Esophagus muscularis mucosa (tissue), 4 donors: ENCODE results near the gene FAM209A. TPM values are rescaled to one million over a fixed set of nuclear protein-coding genes. Genes with fewer than 3 reads are reported as not detected.
"Not testable (repeated sequence)": the region's sequence is repeated elsewhere in the genome, so short reads cannot be mapped to it uniquely, and the experiment has no call there.

Source experiments
- DNase-seq: peaks from one replicate; pipeline ENCODE4 v3.0.0-alpha.2; 2017; ENCODE audit errors: extremely low spot score
- H3K27ac ChIP-seq, 4 donors: fragments of 200-600 bp; sonication (generic); replicated peaks in 1 of 4; 1 replicate in 3 of 4; 2 replicates in 1 of 4; pipeline ENCODE4 v1.5.1; 2016 to 2019; ENCODE audit warnings: mild to moderate bottlenecking in 1 of 4
- H3K27me3 ChIP-seq, 4 donors: fragments of 200-600 bp; sonication (generic); one replicate each; pipeline versions ENCODE4 v1.5.1 to v1.6.0; 2016 to 2019
- H3K36me3 ChIP-seq, 4 donors: fragments of 200-600 bp; sonication (generic); one replicate each; pipeline ENCODE4 v1.5.1; 2016 to 2019
- H3K4me1 ChIP-seq, 4 donors: fragments of 200-600 bp; sonication (generic); one replicate each; pipeline ENCODE4 v1.5.1; 2016 to 2019
- H3K4me3 ChIP-seq, 4 donors: fragments of 200-600 bp; sonication (generic); 1 replicate in 2 of 4; 2 replicates in 2 of 4; pipeline ENCODE4 v1.5.1; 2016 to 2019; ENCODE audit warnings: mild to moderate bottlenecking in 4 of 4, moderate library complexity in 1 of 4
- H3K9me3 ChIP-seq, 4 donors: fragments of 200-600 bp; sonication (generic); 1 replicate in 3 of 4; 2 replicates in 1 of 4; pipeline ENCODE4 v1.5.1; 2016 to 2019
- CTCF ChIP-seq, 3 experiments: fragments of 200-600 bp in 2 of 3; fragments of 450-650 bp in 1 of 3; sonication (generic) in 2 of 3; IDR thresholded peaks; one replicate each; pipeline ENCODE4 v1.5.1; 2017 to 2019; ENCODE audit warnings: antibody characterized with exemption in 3 of 3, mild to moderate bottlenecking in 2 of 3, moderate library complexity in 1 of 3
- EP300 ChIP-seq: sonication (generic); formaldehyde crosslinking; IDR thresholded peaks from one replicate; pipeline ENCODE4 v1.6.1; 2017; ENCODE audit warnings: antibody characterized with exemption
- POLR2A ChIP-seq: fragments of 450-650 bp; IDR thresholded peaks from one replicate; pipeline ENCODE4 v1.6.1; 2017; ENCODE audit warnings: antibody characterized with exemption, moderate library complexity, mild to moderate bottlenecking, low read depth
- POLR2AphosphoS5 ChIP-seq, 2 donors: sonication (generic); formaldehyde crosslinking; IDR thresholded peaks; one replicate each; pipeline ENCODE4 v1.6.1; 2017; ENCODE audit warnings: antibody characterized with exemption in 2 of 2
- WGBS: methylation state at CpG from one replicate; pipeline ENCODE4 v1.1.5; 2018; 5-methylcytosine and 5-hydroxymethylcytosine counted together
- intact Hi-C: fragments of 100-400 bp; cut with DNase I; formaldehyde crosslinking; loops from one replicate; pipeline ENCODE4 v1.15.1; 2023
- total RNA-seq, 4 donors: library from RNA; depleted of rRNA; stranded (reverse); fragments of >200 nt; gene quantifications; one replicate each; pipeline versions ENCODE4 v1.1.0 to v1.2.1, GENCODE V29; 2016

Gene FAM209A
- total RNA-seq, 4 donors from 2014 or later = 0.50 TPM; not detected in 3

DNA sequence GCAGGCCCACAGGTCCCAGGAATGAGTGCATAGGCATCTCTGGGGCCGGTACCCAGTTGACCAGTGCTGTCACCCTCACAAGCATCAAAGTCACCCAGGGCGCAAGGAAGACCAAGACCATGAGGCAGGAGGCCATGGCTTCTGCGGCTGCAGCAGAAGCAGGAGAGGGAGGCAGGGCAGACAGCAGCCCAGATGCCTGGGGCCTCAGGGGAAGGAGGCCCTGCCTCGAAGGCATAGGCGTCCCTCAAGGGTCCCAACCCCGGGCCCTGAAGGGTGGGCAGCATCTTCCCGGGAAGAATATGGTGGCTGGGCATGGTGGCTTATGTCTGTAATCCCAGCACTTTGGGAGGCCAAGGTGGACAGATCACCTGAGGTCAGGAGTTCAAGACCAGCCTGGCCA lies 3.0 kb downstream of the FAM209A start:
- no peaks in the 10 kb centered on the region for H3K9me3 ChIP-seq
- DNase-seq = no peak
- H3K27me3 ChIP-seq = no peaks in the 10 kb centered on the region
- H3K4me1 ChIP-seq = no peaks in the 10 kb centered on the region
- no peak overlapping the region for H3K27ac ChIP-seq
- H3K36me3 ChIP-seq = no peaks in the 10 kb centered on the region
- intact Hi-C loops = no loop called here
- H3K4me3 ChIP-seq = no peak overlapping the region
- 95% methylated on average over 7 of the region's 7 CpGs for WGBS
- TF ChIP-seq CTCF (IDR thresholded peaks at IDR 0.05) (no peak), POLR2A (no peak), EP300 (no peak), POLR2AphosphoS5 (IDR thresholded peaks at IDR 0.05) (no peak)

DNA sequence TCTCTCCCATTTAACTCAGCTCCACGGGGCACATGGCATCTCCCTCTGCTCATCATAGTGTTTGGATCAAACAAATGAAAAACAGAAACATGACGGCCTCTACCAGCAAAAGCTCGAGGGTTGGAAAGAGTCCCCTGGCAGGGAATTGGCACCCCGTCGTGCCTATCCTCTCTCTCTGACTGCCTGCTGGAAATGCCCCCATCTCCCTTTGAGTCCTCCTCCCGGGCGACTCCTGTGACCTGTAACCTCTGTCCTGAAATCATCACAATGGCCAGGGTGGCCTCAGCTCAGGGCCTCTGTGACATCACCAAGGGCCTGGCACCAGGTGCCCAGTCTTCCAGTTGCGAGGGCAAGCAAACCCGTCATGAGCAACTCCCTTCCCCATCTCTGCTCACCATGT lies 8.4 kb downstream of the FAM209A start, which contains the start of gene FAM209B:
Gene FAM209B, plus strand, starts transcription at position 301 of the 400 bp plus-strand sequence. Its CDS starts 96 bp downstream, at position 397.
- intact Hi-C loops, H3K9me3 ChIP-seq, H3K4me1 ChIP-seq, H3K27me3 ChIP-seq, H3K27ac ChIP-seq, H3K36me3 ChIP-seq, DNase-seq, H3K4me3 ChIP-seq: not testable (repeated sequence)
- 89% methylated on average over 9 of the region's 9 CpGs for WGBS

GRCh38 chr20:56537997-56538396 lies 13.5 kb downstream of the FAM209A start:
- Histone ChIP-seq H3K4me1 (peaks cover 0 to 3% (median 0%) of the 10 kb centered on the region in 4 donors), H3K36me3 (no peaks in the 10 kb centered on the region), H3K9me3 (no peaks in the 10 kb centered on the region), H3K27ac (no peak overlapping the region), H3K4me3 (no peak overlapping the region), H3K27me3 (no peaks in the 10 kb centered on the region)
- WGBS = 81% methylated on average over 3 of the region's 3 CpGs
- intact Hi-C loops = no loop called here
- no peak for TF ChIP-seq CTCF (IDR thresholded peaks at IDR 0.05)
- TF ChIP-seq EP300 = no peak
- no peak for TF ChIP-seq POLR2A
- TF ChIP-seq POLR2AphosphoS5 (IDR thresholded peaks at IDR 0.05) = no peak
- DNase-seq = no peak

- Histone ChIP-seq H3K36me3 (no peaks in the 10 kb centered on the region), H3K27me3 (no peaks in the 10 kb centered on the region), H3K9me3 (no peaks in the 10 kb centered on the region), H3K27ac (no peak overlapping the region), H3K4me1 (peaks cover 0 to 3% (median 0%) of the 10 kb centered on the region in 4 donors), H3K4me3 (no peak overlapping the region)
- DNase-seq = no peak
- no peak for TF ChIP-seq POLR2AphosphoS5 (IDR thresholded peaks at IDR 0.05)
- no peak for TF ChIP-seq POLR2A
- no peak for TF ChIP-seq EP300
- TF ChIP-seq CTCF (IDR thresholded peaks at IDR 0.05) = no peak
- intact Hi-C loops = no loop called here
- 76% methylated on average over 6 of the region's 6 CpGs for WGBS
These were observed 15.9 kb downstream of the FAM209A start for GRCh38 chr20:56540415-56540814.

DNA sequence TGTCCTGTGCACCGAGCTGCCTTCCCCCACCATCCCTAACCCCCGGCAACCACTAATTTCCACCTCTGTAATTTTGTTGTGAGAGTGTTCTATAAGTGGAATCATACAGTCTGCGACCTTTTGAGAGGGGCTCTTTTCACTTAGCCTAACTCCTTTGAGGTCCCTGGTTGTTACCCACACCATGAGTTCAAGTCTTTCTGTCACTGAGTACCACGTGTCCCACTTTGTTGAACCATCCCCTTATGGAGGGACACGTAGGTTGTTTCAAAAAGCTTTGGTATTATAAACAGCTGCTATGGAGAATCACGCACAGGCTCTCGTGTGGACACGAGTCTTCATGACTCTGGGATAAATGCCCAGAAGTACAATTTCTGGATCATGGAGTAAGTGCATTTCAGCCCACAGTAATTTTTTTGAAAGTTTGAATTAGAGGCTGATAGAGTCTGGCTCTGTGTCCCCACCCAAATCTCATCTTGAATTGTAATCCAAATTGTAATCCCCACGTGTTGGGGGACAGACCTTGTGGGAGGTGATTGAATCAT lies 18.0 kb downstream of the FAM209A start:
- H3K27ac ChIP-seq = no peak overlapping the region
- intact Hi-C loops = no loop called here
- no peak overlapping the region for H3K4me3 ChIP-seq
- no peaks in the 10 kb centered on the region for H3K9me3 ChIP-seq
- 47% methylated on average over 9 of the region's 9 CpGs for WGBS
- TF ChIP-seq EP300 (no peak), POLR2AphosphoS5 (IDR thresholded peaks at IDR 0.05) (no peak), CTCF (IDR thresholded peaks at IDR 0.05) (no peak), POLR2A (no peak)
- DNase-seq = no peak
- no peaks in the 10 kb centered on the region for H3K27me3 ChIP-seq
- H3K4me1 ChIP-seq = peaks cover 0 to 3% (median 0%) of the 10 kb centered on the region in 4 donors
- H3K36me3 ChIP-seq = no peaks in the 10 kb centered on the region
